GM12875 (cell line): Measurements from ENCODE around the gene TRMT1.

Experiments used
- H3K4me3 ChIP-seq: one replicate; pipeline ENCODE4 v1.5.1; 2011; ENCODE audit warnings: low read depth, low read length, control low read depth
- CTCF ChIP-seq: IDR thresholded peaks from 2 replicates; pipeline ENCODE4 v1.5.1; 2011; ENCODE audit warnings: low read depth, mild to moderate bottlenecking, control low read depth, inconsistent platforms, low read length, moderate library complexity, borderline replicate concordance; ENCODE audit not compliant: insufficient read depth

The TRMT1 gene

GRCh38 chr19:13152974-13153568, 36.5 kb upstream of the TRMT1 start:
- H3K4me3 ChIP-seq, result peak overlapping the region; percentile 100
- TF ChIP-seq CTCF, result peak; percentile 4; the same call in 1 of the 2 replicates

GRCh38 chr19:13152356-13152973, 35.9 kb upstream of the TRMT1 start:
- H3K4me3 ChIP-seq, result peak overlapping the region; percentile 100
- TF ChIP-seq CTCF, result no peak

- TF ChIP-seq CTCF, result no peak
Observed at GRCh38 chr19:13151605-13152355, 35.2 kb upstream of the TRMT1 start.

GRCh38 chr19:13150931-13151604, 34.5 kb upstream of the TRMT1 start:
- TF ChIP-seq CTCF, result no peak
- peak overlapping the region; percentile 89 for H3K4me3 ChIP-seq

More at GRCh38 chr19:13151605-13152355, 35.2 kb upstream of the TRMT1 start:
- peak overlapping the region; percentile 100 for H3K4me3 ChIP-seq

- TF ChIP-seq CTCF, result peak; percentile 58
- peak within 1 kb of the TSS; percentile 89 for H3K4me3 ChIP-seq
Observed at GRCh38 chr19:13150187-13150930, 33.8 kb upstream of the TRMT1 start, which contains the start of the genes IER2 and STX10. IER2 (plus strand) TSS chr19:13150411; CDS start chr19:13153187, 2,776 bp downstream. STX10 (minus strand) TSS chr19:13150375; CDS start chr19:13150173, 202 bp downstream.

- H3K4me3 ChIP-seq, result peak overlapping the region; percentile 89
- no peak for TF ChIP-seq CTCF
Observed at GRCh38 chr19:13149628-13150186, 33.2 kb upstream of the TRMT1 start.

GRCh38 chr19:13149173-13149627, 32.7 kb upstream of the TRMT1 start:
- peak overlapping the region; percentile 89 for H3K4me3 ChIP-seq
